ENCODE measurements around the gene PTGDS.

- TF ChIP-seq CTCF (IDR thresholded peaks at IDR 0.05) (no peak), POLR2A (IDR thresholded peaks at IDR 0.05) (no peak)
Observed at GRCh38 chr9:136936645-136937170, 40.6 kb upstream of the PTGDS start.

Measured in adrenal gland (tissue), 5 donors.